HFFc6 (cell line): ENCODE data around the gene TREML2. TPM values are rescaled to one million over a fixed set of nuclear protein-coding genes. Genes with fewer than 3 reads are reported as not detected.

Source experiments
- DNase-seq: peaks from one replicate; pipeline ENCODE4 v3.0.0-alpha.2; 2018
- H3K27ac Mint-ChIP-seq: 2 replicates; pipeline ENCODE4 v1.8.0; 2020; ENCODE audit warnings: mild to moderate bottlenecking, mixed read lengths
- H3K27me3 Mint-ChIP-seq: 2 replicates; pipeline ENCODE4 v1.8.0; 2021; ENCODE audit warnings: mild to moderate bottlenecking, moderate library complexity, mixed read lengths; ENCODE audit not compliant: insufficient read depth
- H3K36me3 Mint-ChIP-seq: 2 replicates; pipeline ENCODE4 v1.8.0; 2021; ENCODE audit warnings: low read depth, mixed read lengths
- H3K4me1 Mint-ChIP-seq: 2 replicates; pipeline ENCODE4 v1.8.0; 2020; ENCODE audit warnings: low read depth, mixed read lengths
- H3K4me3 Mint-ChIP-seq: 2 replicates; pipeline ENCODE4 v1.8.0; 2020; ENCODE audit warnings: mild to moderate bottlenecking, moderate library complexity, mixed read lengths
- H3K9me3 Mint-ChIP-seq: 2 replicates; pipeline ENCODE4 v1.8.0; 2020; ENCODE audit warnings: mild to moderate bottlenecking, mixed read lengths
- total RNA-seq, 6 experiments: library from RNA; stranded (reverse); fragmentation: NEBNext Ultra II Directional; extraction: Animal tissue kit (Norgen Biotek cat#: 25700); gene quantifications; 2 replicates in 1 of 6; 3 replicates in 5 of 6; pipeline ENCODE4 v1.2.3, GENCODE V29; 2021
- TF ChIP-seq, protein P1 (sequence below): fragments of 200-600 bp; sonication (generic); IDR thresholded peaks from 2 replicates; pipeline ENCODE4 v1.5.0; 2021; ENCODE audit warnings: antibody characterized with exemption, mild to moderate bottlenecking

TREML2 gene
- total RNA-seq, 6 experiments from 2014 or later: not detected

- no peak overlapping the region for H3K27ac Mint-ChIP-seq
- no peaks in the 10 kb centered on the region for H3K36me3 Mint-ChIP-seq
- H3K27me3 Mint-ChIP-seq: peaks cover 29% of the 10 kb centered on the region
- TF ChIP-seq, protein P1, sequence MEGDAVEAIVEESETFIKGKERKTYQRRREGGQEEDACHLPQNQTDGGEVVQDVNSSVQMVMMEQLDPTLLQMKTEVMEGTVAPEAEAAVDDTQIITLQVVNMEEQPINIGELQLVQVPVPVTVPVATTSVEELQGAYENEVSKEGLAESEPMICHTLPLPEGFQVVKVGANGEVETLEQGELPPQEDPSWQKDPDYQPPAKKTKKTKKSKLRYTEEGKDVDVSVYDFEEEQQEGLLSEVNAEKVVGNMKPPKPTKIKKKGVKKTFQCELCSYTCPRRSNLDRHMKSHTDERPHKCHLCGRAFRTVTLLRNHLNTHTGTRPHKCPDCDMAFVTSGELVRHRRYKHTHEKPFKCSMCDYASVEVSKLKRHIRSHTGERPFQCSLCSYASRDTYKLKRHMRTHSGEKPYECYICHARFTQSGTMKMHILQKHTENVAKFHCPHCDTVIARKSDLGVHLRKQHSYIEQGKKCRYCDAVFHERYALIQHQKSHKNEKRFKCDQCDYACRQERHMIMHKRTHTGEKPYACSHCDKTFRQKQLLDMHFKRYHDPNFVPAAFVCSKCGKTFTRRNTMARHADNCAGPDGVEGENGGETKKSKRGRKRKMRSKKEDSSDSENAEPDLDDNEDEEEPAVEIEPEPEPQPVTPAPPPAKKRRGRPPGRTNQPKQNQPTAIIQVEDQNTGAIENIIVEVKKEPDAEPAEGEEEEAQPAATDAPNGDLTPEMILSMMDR: no peak
- no peaks in the 10 kb centered on the region for H3K9me3 Mint-ChIP-seq
- no peak overlapping the region for H3K4me3 Mint-ChIP-seq
- no peak for DNase-seq
- H3K4me1 Mint-ChIP-seq: no peaks in the 10 kb centered on the region
These were observed 3.2 kb upstream of the TREML2 start for GRCh38 chr6:41204156-41204555.

DNA sequence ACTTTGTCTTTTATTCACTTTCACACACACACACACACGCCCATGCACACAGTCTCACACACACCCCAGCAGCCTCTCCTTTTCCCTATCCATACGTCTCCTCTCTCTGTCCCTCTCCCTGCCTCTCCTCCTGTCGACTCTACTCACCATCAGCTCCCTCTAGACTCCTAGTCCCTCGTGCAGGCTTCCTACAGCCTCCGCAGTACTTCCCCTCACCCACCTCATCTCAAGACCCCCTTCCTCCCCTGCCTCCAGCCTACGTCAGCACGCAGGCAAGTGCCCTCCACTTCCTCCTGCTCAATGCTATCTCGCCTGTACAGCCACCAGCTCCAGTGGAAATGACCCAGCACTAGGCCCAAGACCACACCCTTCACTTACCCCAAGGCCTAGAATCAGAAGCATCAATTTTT is 820 bp upstream of the TREML2 start:
- DNase-seq: no peak
- Mint-ChIP-seq H3K27me3 (peaks cover 32% of the 10 kb centered on the region), H3K9me3 (no peaks in the 10 kb centered on the region), H3K4me1 (no peaks in the 10 kb centered on the region), H3K4me3 (no peak overlapping the region), H3K27ac (no peak overlapping the region), H3K36me3 (no peaks in the 10 kb centered on the region)
- TF ChIP-seq, protein P1: no peak

DNA sequence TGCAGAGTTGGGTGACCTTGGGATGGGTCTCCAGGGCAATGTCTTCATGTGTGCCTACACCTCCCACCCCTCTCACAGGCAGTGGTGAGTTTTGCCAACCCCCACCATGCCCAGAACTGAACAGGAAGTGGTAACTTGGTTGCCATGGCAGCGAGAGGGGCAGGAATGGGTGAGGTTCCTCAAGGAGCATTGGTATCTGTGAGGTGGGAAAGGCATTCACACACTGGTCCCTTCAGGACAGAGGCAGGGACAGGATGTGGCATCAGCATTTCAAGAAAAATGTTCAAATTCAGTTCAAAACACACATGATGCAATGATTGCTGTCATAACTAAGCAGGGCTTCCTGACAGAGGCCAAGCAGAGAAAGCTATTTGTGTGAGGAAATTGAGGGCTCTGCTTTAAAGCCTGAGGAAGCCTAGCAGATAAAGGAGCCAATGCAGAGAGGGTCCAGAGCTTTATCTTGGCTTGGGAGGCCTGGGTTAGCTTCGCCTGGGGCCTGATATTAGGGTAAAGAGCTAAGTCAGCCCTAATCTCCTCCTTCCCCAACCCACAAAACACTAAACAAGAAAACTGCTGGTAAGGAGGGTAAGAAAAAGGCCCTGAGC is 551 bp downstream of the TREML2 start:
- no peak for DNase-seq
- H3K9me3 Mint-ChIP-seq: no peaks in the 10 kb centered on the region
- no peak overlapping the region for H3K4me3 Mint-ChIP-seq
- TF ChIP-seq, protein P1: no peak
- H3K27me3 Mint-ChIP-seq: peaks cover 32% of the 10 kb centered on the region
- H3K36me3 Mint-ChIP-seq: no peaks in the 10 kb centered on the region
- H3K4me1 Mint-ChIP-seq: no peaks in the 10 kb centered on the region
- H3K27ac Mint-ChIP-seq: no peak overlapping the region

GRCh38 chr6:41199552-41200246 is 1.2 kb downstream of the TREML2 start:
- TF ChIP-seq, protein P1: no peak
- H3K27me3 Mint-ChIP-seq: peaks cover 34% of the 10 kb centered on the region
- no peaks in the 10 kb centered on the region for H3K36me3 Mint-ChIP-seq
- H3K27ac Mint-ChIP-seq: no peak overlapping the region
- no peaks in the 10 kb centered on the region for H3K4me1 Mint-ChIP-seq
- no peak for DNase-seq
- H3K4me3 Mint-ChIP-seq: no peak overlapping the region
- no peaks in the 10 kb centered on the region for H3K9me3 Mint-ChIP-seq

- Mint-ChIP-seq H3K27me3 (peaks cover 31% of the 10 kb centered on the region), H3K9me3 (no peaks in the 10 kb centered on the region), H3K36me3 (no peaks in the 10 kb centered on the region), H3K4me3 (no peak overlapping the region), H3K4me1 (no peaks in the 10 kb centered on the region), H3K27ac (no peak overlapping the region)
- TF ChIP-seq, protein P1: no peak
- DNase-seq: no peak
These were observed 3.7 kb downstream of the TREML2 start for GRCh38 chr6:41197234-41197633.
